ENCODE results near the gene NR1I3. TPM values are rescaled to one million over a fixed set of nuclear protein-coding genes. Genes with fewer than 3 reads are reported as not detected.

NR1I3 gene
- polyA plus RNA-seq, 2 of the 4 experiments (the other 2 are of a cell fraction) = not detected

- no peak for DNase-seq (ENCODE audit: low read depth in 1 of 2, low spot score in 1 of 2)
- H3K4me1 ChIP-seq = 0 out of 3 replicates have a peak, but pooled peaks cover 3% of the 10 kb centered on the region
- WGBS (ENCODE audit: missing lambda C conversion rate) = 93% methylated on average over 9 of the region's 9 CpGs
- ATAC-seq = no peak
- TF ChIP-seq ATOH8 (CRISPR knock-in tag; IDR thresholded peaks at IDR 0.05; ENCODE audit: low read depth) (no peak), PHF8 (IDR thresholded peaks at IDR 0.05; ENCODE audit: borderline replicate concordance, low read depth) (no peak), HMGXB4 (CRISPR knock-in tag; IDR thresholded peaks at IDR 0.05; ENCODE audit: borderline replicate concordance) (no peak), MYC (IDR thresholded peaks at IDR 0.05; ENCODE audit: borderline replicate concordance, low read length) (no peak), ZFP36 (IDR thresholded peaks at IDR 0.05; ENCODE audit: borderline replicate concordance, partially characterized antibody) (no peak), HOXA7 (CRISPR knock-in tag; IDR thresholded peaks at IDR 0.05) (no peak)
- FAIRE-seq = no peak
- ChIA-PET POLR2A (no interaction called here), CTCF (interaction anchor here (7.3 to 20.1 kb wide), 2 partner anchors 7 to 14 kb away, joined by 66 to 319 read pairs; partner anchors contain the start of genes NDUFS2 and TOMM40L)
- no peak overlapping the region for H3K27ac ChIP-seq
- no peak overlapping the region for H3K4me2 ChIP-seq
- H3K4me3 ChIP-seq = no peak overlapping the region
- no peaks in the 10 kb centered on the region for H3K9me3 ChIP-seq
Measured at GRCh38 chr1:161214369-161214768, 23.6 kb downstream of the NR1I3 start.

GRCh38 chr1:161209790-161210409 is 28.1 kb downstream of the NR1I3 start:
- H3K9me3 ChIP-seq = no peaks in the 10 kb centered on the region
- H3K4me1 ChIP-seq = 0 out of 3 replicates have a peak, but pooled peaks cover 3% of the 10 kb centered on the region
- no peak for FAIRE-seq
- ATAC-seq = peak; percentile 95 to 98
- WGBS (ENCODE audit: missing lambda C conversion rate) = 25% methylated on average over 11 of the region's 11 CpGs
- CTCF ChIA-PET = interaction anchor here (0.6 to 18.8 kb wide), 12 partner anchors 8 to 174 kb away, joined by 3 to 319 read pairs (median 6); partner anchors contain the start of genes APOA2, FCER1G, NDUFS2 and TOMM40L
- H3K4me2 ChIP-seq = no peak overlapping the region
- TF ChIP-seq CTCF (IDR thresholded peaks at IDR 0.05) = peak; percentile 83
- TF ChIP-seq CEBPB (IDR thresholded peaks at IDR 0.05) = no peak
- TF ChIP-seq CHD4 (IDR thresholded peaks at IDR 0.05; ENCODE audit: borderline replicate concordance) = no peak
- no peak for TF ChIP-seq REST (IDR thresholded peaks at IDR 0.05)
- TF ChIP-seq SMC3 (IDR thresholded peaks at IDR 0.05) = peak; percentile 71
- no peak for TF ChIP-seq GATA3 (IDR thresholded peaks at IDR 0.05; ENCODE audit: borderline replicate concordance)
- no peak for TF ChIP-seq HDAC2 (IDR thresholded peaks at IDR 0.05)
- TF ChIP-seq ATOH8 (CRISPR knock-in tag; IDR thresholded peaks at IDR 0.05; ENCODE audit: low read depth) = no peak
- no peak for TF ChIP-seq ESRRA (IDR thresholded peaks at IDR 0.05; ENCODE audit: borderline replicate concordance, low read length)
- no peak for TF ChIP-seq POLR2A (IDR thresholded peaks at IDR 0.05; ENCODE audit: low read length)
- TF ChIP-seq RAD21 (conservative IDR thresholded peaks at IDR 0.05 in 1 of 2, IDR thresholded peaks at IDR 0.05 in 1 of 2) = peak; percentile 78 to 79
- no peak for TF ChIP-seq TFCP2L1 (CRISPR knock-in tag; IDR thresholded peaks at IDR 0.05)
- no peak overlapping the region for H3K27ac ChIP-seq
- DNase-seq (ENCODE audit: low read depth in 1 of 2, low spot score in 1 of 2) = peak; percentile 77 to 90
- POLR2A ChIA-PET = interaction anchor here (1.2 to 3.1 kb wide), 2 partner anchors 8 to 16 kb away, joined by 5 to 10 read pairs; partner anchors contain the start of genes NDUFS2 and TOMM40L
- H3K4me3 ChIP-seq = no peak overlapping the region
